ENCODE results near the gene ZSCAN22. TPM values are rescaled to one million over a fixed set of nuclear protein-coding genes. Genes with fewer than 3 reads are reported as not detected.

The ZSCAN22 gene
- total and polyA plus RNA-seq, 2 donors (not counting 3 experiments of a cell fraction or from before 2014, with no cell fraction given) = 3.6 to 3.7 TPM

Small RNA genes lying within 50 kb of the gene (microRNA-seq; reads per million reads assigned to microRNA genes)
- not detected for gene MIR4754 (ENCODE audit: borderline number of aligned reads, borderline replicate concordance)
- gene MIR6806 (ENCODE audit: borderline number of aligned reads, borderline replicate concordance) = not detected

Small RNA genes lying within 50 kb of the gene (small RNA-seq; reads per million reads assigned to genes)
- gene MIR4754 (ENCODE audit: insufficient read depth, insufficient read length, low read depth, low replicate concordance) (not detected), gene MIR6806 (ENCODE audit: insufficient read depth, insufficient read length, low read depth, low replicate concordance) (not detected), gene RNA5SP473 (ENCODE audit: insufficient read depth, insufficient read length, low read depth, low replicate concordance) (not detected)

Other genes starting within 250 kb of the ZSCAN22 start
- 9.4 and 15.8 TPM in 2 replicates for gene ZSCAN18, start 228.8 kb upstream of the ZSCAN22 start, total RNA-seq
- 17.3 and 19.5 TPM in 2 replicates for gene ZSCAN18, start 228.8 kb upstream of the ZSCAN22 start, polyA plus RNA-seq
- 4.9 and 5.3 TPM in 2 replicates for gene ZNF329, start 176.2 kb upstream of the ZSCAN22 start, total RNA-seq
- 2.7 and 3.0 TPM in 2 replicates for gene ZNF329, start 176.2 kb upstream of the ZSCAN22 start, polyA plus RNA-seq
- gene ZNF274, start 143.9 kb upstream of the ZSCAN22 start, total RNA-seq = 18.3 and 18.8 TPM in 2 replicates
- 9.1 and 10.1 TPM in 2 replicates for gene ZNF274, start 143.9 kb upstream of the ZSCAN22 start, polyA plus RNA-seq
- 39.3 and 45.4 TPM in 2 replicates for gene ZNF544, start 98.1 kb upstream of the ZSCAN22 start, total RNA-seq
- 33.4 and 36.1 TPM in 2 replicates for gene ZNF544, start 98.1 kb upstream of the ZSCAN22 start, polyA plus RNA-seq
- gene ZNF8, start 48.0 kb upstream of the ZSCAN22 start, total RNA-seq = 6.3 and 6.8 TPM in 2 replicates
- 3.7 and 4.0 TPM in 2 replicates for gene ZNF8, start 48.0 kb upstream of the ZSCAN22 start, polyA plus RNA-seq
- 25.8 and 28.4 TPM in 2 replicates for gene ERVK3-1, start 21.6 kb upstream of the ZSCAN22 start, total RNA-seq
- gene ERVK3-1, start 21.6 kb upstream of the ZSCAN22 start, polyA plus RNA-seq = 25.9 and 29.3 TPM in 2 replicates
- 0.85 and 2.3 TPM in 2 replicates for gene A1BG, start 26.5 kb downstream of the ZSCAN22 start, total RNA-seq
- gene A1BG, start 26.5 kb downstream of the ZSCAN22 start, polyA plus RNA-seq = 3.7 and 6.2 TPM in 2 replicates
- gene ZNF497, start 35.8 kb downstream of the ZSCAN22 start, total RNA-seq = 0.42 and 1.3 TPM in 2 replicates
- 0.40 and 0.62 TPM in 2 replicates for gene ZNF497, start 35.8 kb downstream of the ZSCAN22 start, polyA plus RNA-seq
- gene ZNF837, start 54.0 kb downstream of the ZSCAN22 start, total RNA-seq = 1.4 and 1.7 TPM in 2 replicates
- 1.6 and 2.8 TPM in 2 replicates for gene ZNF837, start 54.0 kb downstream of the ZSCAN22 start, polyA plus RNA-seq
- 945 and 993 TPM in 2 replicates for gene RPS5, start 60.3 kb downstream of the ZSCAN22 start, total RNA-seq
- gene RPS5, start 60.3 kb downstream of the ZSCAN22 start, polyA plus RNA-seq = 3,430 and 4,008 TPM in 2 replicates
- 0.58 TPM in 1 of 2 replicates, not detected in the other for gene RNF225, start 68.7 kb downstream of the ZSCAN22 start, total RNA-seq
- not detected in 2 replicates for gene RNF225, start 68.7 kb downstream of the ZSCAN22 start, polyA plus RNA-seq
- gene ZNF584, start 81.7 kb downstream of the ZSCAN22 start, total RNA-seq = 12.4 and 12.6 TPM in 2 replicates
- gene ZNF584, start 81.7 kb downstream of the ZSCAN22 start, polyA plus RNA-seq = 5.9 and 6.1 TPM in 2 replicates
- 4.1 and 4.2 TPM in 2 replicates for gene ZNF132, start 113.2 kb downstream of the ZSCAN22 start, total RNA-seq
- gene ZNF132, start 113.2 kb downstream of the ZSCAN22 start, polyA plus RNA-seq = 0.54 and 0.62 TPM in 2 replicates
- 6.3 and 6.9 TPM in 2 replicates for gene ZNF324B, start 124.6 kb downstream of the ZSCAN22 start, total RNA-seq
- 3.4 and 3.5 TPM in 2 replicates for gene ZNF324B, start 124.6 kb downstream of the ZSCAN22 start, polyA plus RNA-seq
- 7.1 and 8.7 TPM in 2 replicates for gene ZNF324, start 140.1 kb downstream of the ZSCAN22 start, total RNA-seq
- 6.4 and 8.8 TPM in 2 replicates for gene ZNF324, start 140.1 kb downstream of the ZSCAN22 start, polyA plus RNA-seq
- 6.6 and 7.0 TPM in 2 replicates for gene ZNF446, start 149.4 kb downstream of the ZSCAN22 start, total RNA-seq
- 8.3 and 11.2 TPM in 2 replicates for gene ZNF446, start 149.4 kb downstream of the ZSCAN22 start, polyA plus RNA-seq
- gene SLC27A5, start 185.0 kb downstream of the ZSCAN22 start, total RNA-seq = 6.1 and 7.1 TPM in 2 replicates
- 12.1 and 16.0 TPM in 2 replicates for gene SLC27A5, start 185.0 kb downstream of the ZSCAN22 start, polyA plus RNA-seq
- gene ZBTB45, start 192.8 kb downstream of the ZSCAN22 start, total RNA-seq = 21.8 TPM in 2 replicates
- 17.8 and 25.3 TPM in 2 replicates for gene ZBTB45, start 192.8 kb downstream of the ZSCAN22 start, polyA plus RNA-seq
- gene TRIM28, start 217.1 kb downstream of the ZSCAN22 start, total RNA-seq = 377 and 429 TPM in 2 replicates
- 521 and 593 TPM in 2 replicates for gene TRIM28, start 217.1 kb downstream of the ZSCAN22 start, polyA plus RNA-seq
- gene CHMP2A, start 228.1 kb downstream of the ZSCAN22 start, total RNA-seq = 96.8 and 105 TPM in 2 replicates
- gene CHMP2A, start 228.1 kb downstream of the ZSCAN22 start, polyA plus RNA-seq = 126 and 150 TPM in 2 replicates
- 102 and 106 TPM in 2 replicates for gene UBE2M, start 231.6 kb downstream of the ZSCAN22 start, total RNA-seq
- 86.6 and 87.8 TPM in 2 replicates for gene UBE2M, start 231.6 kb downstream of the ZSCAN22 start, polyA plus RNA-seq
- gene MZF1, start 246.3 kb downstream of the ZSCAN22 start, total RNA-seq = 18.8 and 26.4 TPM in 2 replicates
- gene MZF1, start 246.3 kb downstream of the ZSCAN22 start, polyA plus RNA-seq = 30.8 and 39.1 TPM in 2 replicates